Measurements from ENCODE around the gene PUSL1.

The PUSL1 gene

DNA sequence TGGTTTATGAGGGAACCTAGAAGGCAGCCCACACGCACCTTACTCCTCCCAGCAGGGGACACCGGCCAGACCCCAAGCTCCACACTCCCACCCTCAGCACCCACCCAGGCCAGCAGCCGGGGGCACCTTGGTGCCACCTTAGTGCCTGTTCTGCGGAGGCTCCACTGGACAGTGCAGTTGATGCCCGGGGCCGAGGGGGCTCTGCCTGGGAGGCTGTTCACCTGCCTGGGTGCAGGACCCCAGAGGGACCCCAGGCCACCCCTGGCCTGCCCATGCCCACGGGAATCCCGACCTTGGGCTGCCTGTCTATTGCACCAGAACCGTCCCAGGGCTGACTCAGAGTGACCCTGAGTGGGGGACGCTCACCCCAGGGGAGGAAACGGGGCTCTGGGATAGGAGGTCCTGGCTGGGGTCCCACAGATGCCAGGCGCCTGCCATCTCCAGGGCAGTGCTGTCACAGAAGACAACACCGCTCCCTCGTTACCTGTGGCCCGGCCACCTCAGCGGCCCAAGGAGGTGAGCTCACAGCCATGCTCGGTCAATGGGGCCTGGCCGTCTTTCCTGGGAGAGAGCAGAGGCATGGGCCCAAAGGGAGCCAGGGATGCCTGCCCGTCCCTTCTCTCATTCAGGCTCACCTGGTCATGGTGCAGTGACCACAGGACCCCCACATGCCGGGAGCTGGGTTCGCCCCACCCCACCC lies 27.5 kb upstream of the PUSL1 start:
- DNase-seq: no peak

DNA sequence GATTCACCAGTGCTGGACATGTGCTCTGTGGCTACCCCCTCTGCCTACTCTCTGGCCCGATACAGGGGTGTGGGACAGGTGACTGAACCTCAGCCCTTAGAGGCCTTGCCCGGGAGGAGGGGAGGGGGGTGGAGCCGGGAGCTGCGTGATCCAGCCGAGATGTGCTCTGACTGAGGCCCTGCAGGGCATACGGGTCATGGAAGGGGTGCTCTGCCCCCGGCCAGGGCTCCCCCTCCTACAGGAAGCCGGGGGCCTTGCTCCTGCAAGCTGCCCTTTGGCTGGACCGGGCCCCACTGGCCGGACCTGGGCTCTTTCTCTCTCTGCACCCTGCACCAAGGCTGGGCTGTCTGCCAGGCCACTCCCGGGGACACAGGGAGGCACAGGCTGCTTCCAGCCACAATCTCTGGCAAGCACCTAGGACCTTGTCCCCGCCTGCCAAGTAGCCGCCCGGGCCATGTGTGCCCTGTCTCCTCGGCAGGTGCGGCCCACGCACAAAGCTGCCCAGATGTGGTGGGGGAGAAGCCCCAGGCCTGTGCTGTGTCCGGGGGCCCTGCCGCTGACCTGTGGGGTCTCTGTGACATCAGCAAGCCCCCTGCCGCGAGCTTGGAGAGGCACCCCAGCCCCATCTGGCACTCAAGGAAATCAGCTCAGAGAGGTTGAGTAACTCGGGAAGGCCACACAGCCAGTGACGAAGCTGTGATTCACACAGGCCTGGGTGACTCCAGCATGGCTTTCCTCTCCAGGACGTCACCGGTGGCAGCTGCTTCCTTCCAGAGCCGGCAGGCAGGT lies 26.7 kb upstream of the PUSL1 start:
- DNase-seq: no peak

DNA sequence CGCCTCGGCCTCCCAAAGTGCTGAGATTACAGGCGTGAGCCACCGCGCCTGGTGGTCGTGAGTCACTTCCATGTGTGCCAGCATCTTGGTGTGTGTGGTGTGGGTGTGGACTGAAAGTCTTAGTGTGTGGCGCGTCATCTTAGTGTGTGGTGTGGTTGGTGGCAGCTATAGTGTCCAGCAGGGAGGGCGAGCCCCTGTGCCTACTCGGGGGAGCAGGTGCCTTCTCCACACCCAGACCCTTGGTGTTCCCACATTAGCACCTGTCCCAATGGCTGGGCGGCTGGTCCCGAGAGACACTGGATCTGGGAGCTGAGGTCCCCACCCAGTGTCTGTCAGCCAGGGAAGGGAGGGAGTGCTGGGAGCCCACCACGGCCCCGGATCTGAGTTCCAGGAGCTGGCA lies 25.4 kb upstream of the PUSL1 start:
- DNase-seq: no peak

DNA sequence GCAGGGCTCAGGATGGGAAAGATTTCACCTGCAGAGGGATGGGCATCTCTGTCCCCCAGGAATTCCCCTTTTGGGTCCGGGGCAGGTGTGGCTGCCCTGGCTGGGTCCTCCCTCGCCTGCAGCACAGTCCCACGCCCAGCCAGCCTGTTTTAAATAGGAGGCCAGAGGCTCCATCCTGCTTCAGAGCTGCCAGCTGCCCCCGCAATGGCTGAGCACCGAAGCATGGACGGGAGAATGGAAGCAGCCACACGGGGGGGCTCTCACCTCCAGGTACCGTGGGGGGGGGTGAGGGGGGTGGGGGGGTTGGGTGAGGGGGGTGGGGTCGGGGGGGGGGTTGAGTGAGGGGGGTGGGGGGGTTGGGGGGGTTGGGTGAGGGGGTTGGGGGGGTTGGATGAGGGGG lies 24.6 kb upstream of the PUSL1 start:
- peak; percentile 55 for DNase-seq

DNA sequence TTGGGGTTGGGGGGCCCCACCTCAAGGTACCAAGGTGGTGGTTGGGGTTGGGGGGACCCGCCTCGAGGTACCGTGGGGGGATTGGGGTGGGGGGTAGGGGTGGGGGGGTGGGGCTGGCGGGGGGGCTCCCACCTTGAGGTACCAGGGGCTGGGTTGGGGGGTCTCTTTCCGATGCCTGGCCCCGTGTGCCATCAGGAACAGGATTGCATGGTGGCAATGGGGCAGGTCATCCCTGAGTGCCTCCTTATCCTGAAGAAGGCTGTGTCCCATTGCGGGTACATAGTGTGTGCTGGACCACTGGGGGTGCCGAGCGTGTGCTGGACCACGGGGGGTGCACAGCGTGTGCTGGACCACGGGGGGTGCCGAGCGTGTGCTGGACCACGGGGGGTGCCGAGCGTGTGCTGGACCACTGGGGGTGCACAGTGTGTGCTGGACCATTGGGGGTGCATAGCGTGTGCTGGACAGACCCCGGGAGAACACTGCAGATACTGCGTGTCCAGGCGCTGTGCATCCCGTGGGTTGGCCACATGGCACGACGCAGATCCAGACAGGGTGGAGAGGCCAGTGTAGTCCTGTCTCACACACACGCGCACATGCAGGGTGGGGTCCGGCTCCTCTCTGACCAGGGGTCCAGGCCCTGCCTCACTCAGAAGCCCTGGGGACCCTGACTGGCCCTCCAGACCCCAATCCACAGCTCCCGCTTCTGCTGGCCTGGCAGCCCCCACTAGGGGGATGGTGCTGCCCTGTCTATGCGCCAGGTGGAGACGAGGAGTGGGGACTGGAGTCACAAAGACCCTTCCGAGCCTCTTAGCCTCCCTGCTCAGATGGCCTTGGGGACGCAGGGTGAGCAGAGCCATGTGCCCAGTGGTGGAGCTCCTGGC lies 23.9 kb upstream of the PUSL1 start:
- DNase-seq: no peak

DNA sequence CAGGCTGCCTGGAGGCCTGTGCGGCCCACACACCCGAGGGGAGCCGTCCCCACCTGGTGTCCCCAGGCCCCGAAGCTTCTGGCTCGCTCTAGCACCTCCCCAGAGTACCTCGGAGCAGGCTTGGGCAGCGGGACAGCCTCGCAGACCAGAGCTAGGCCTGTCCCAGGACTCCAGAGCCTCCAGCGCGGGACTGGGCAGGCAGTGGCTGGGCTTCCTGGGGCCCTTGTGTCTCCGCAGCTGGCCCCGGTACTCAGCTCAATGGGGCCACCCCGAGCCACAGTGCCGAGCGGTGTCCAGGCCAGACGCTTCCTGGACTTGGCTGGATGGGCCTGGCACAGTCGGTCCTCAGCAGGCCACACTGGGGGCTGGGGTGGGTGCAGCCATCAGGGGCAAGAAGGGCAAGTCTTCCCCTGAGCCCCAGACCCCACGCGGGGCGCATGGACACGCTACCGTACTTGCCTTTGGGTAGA lies 23.3 kb upstream of the PUSL1 start:
- DNase-seq: no peak

DNA sequence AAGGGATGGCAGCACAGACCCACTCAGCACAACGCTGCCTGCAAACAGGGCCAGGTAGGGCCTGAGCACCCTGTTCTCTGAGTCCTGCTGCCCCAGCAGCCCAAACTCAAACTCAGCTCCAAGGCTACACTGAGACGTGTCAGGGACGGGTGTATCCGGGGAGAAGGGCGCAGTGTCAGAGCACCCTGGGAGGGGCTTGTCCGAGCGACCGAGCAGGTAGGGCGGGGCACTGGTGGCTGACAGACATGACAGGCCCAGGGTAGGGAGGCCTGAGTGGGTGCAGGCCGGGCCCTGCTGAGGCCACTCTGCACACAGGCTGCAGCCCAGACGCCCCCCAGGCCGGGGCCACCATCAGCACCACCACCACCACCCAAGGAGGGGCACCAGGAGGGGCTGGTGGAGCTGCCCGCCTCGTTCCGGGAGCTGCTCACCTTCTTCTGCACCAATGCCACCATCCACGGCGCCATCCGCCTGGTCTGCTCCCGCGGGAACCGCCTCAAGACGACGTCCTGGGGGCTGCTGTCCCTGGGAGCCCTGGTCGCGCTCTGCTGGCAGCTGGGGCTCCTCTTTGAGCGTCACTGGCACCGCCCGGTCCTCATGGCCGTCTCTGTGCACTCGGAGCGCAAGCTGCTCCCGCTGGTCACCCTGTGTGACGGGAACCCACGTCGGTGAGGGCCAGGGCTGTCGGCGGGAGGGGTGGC lies 22.6 kb upstream of the PUSL1 start:
- DNase-seq: no peak

DNA sequence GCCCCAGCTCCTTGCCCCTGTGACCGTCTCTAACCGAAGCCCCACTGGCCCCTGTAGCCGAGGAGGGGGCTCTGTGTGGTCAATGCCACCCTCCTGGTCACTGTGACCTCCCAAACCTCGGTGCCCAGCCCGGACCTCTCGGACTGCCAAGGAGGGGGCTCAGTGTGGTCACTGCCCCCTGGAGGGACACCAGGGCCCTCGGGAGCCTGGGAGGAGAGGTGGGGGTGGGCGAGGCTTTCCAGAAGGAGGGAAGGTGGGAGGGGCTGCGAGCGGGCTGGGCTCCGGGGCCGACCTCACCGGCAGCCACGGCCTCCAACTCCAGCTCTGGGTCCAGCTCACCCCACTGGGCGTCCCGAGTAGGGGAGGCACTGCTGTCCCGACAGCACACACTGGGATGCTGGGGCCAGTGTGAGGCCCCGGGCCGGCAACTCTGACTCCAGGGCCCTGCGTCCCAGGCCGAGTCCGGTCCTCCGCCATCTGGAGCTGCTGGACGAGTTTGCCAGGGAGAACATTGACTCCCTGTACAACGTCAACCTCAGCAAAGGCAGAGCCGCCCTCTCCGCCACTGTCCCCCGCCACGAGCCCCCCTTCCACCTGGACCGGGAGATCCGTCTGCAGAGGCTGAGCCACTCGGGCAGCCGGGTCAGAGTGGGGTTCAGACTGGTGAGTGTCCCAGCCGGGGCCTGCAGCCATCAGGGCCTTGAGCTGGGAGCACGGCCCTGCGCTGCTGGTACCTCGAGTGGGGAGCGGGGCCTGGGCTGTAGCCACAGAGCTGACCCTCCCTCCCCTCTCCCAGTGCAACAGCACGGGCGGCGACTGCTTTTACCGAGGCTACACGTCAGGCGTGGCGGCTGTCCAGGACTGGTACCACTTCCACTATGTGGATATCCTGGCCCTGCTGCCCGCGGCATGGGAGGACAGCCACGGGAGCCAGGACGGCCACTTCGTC lies 21.8 kb upstream of the PUSL1 start:
- no peak for DNase-seq

DNA sequence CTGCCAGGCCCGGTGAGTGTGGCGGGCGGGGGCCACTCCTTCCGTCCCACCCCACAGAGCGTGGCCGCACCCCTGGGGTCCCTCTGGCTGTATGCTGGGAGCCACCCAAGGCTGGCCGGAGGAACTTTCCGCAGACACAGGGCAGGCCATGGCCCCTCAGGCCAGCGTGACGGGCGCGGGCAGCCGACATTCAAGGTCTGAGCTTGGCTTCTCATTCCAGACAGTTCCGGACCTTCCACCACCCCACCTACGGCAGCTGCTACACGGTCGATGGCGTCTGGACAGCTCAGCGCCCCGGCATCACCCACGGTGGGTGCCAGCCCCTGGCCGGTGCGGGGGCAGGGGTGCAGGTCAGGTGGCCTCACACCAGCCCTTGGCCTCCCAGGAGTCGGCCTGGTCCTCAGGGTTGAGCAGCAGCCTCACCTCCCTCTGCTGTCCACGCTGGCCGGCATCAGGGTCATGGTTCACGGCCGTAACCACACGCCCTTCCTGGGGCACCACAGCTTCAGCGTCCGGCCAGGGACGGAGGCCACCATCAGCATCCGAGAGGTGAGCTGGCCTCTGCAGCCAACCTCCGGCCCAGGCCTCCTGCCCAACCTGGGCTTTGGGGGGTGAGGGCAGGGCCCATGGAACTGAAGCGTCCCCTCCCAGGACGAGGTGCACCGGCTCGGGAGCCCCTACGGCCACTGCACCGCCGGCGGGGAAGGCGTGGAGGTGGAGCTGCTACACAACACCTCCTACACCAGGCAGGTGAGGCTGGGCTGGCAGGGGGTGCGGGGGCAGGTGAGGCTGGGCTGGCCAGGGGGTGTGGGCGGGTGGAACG lies 20.9 kb upstream of the PUSL1 start:
- DNase-seq: peak; percentile 23

DNA sequence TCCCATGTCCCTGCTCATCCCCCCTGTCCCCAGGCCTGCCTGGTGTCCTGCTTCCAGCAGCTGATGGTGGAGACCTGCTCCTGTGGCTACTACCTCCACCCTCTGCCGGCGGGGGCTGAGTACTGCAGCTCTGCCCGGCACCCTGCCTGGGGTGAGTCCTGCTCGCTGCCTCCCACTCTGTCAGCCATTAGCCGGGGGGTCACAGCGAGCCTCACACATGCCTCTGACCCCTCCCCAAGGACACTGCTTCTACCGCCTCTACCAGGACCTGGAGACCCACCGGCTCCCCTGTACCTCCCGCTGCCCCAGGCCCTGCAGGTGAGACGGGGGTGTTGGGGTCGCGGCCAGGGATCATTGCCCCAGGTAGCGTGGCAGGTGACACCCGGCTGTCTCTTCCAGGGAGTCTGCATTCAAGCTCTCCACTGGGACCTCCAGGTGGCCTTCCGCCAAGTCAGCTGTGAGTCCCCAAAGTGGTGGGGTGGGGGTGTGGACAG lies 18.1 kb upstream of the PUSL1 start:
- peak; percentile 20 for DNase-seq

DNA sequence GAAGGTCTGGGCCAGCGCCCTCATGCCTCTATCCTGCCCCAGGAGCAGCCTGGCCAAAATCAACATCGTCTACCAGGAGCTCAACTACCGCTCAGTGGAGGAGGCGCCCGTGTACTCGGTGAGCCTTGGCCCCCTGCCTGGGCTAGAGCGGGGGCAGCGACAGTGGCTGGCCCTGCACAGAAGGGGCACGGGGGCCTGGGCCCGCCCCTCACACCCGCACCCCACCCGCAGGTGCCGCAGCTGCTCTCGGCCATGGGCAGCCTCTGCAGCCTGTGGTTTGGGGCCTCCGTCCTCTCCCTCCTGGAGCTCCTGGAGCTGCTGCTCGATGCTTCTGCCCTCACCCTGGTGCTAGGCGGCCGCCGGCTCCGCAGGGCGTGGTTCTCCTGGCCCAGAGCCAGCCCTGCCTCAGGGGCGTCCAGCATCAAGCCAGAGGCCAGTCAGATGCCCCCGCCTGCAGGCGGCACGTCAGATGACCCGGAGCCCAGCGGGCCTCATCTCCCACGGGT lies 17.3 kb upstream of the PUSL1 start:
- DNase-seq: peak; percentile 38

DNA sequence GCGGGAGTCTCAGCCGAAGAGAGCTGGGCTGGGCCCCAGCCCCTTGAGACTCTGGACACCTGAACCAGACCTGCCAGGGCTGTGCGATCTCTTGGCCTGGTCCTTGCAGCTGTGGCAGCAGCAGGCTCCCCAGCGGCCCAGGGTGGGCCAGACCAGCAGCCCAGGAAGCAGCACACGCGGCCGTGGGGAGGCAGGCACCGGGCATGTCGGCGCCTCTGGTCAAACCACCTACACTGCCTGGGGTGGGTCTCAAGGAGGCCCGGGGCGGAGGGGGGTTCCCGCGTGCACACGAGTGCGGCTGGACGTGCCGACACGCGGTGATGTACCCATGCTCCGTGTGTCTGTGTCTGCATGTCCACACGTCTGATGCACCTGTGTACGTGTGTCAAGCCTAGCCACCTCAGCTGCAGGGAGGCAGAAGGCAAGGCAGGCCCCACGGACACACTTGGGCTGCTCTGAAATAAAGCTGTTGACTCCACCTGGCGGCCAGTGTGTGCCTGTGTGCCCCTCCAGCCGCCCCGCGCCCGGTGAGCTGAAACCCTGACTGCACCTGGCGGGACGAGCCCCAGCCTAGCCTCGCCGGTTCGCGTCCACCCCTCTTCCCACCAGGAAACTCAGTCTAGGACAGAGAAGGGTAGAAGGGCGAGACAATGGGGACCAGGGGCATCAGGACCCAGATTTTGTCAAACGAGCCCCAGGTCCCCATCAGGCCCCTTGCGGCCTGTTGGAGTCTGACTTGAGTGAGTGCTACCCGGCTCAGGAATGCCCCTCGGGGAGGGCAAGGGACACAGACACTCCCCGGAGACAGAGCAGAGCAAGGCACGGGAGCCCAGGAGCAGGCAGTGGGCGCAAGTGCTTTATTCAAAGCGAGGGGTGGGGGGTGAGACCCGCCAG lies 16.6 kb upstream of the PUSL1 start:
- peak; percentile 80 for DNase-seq

DNA sequence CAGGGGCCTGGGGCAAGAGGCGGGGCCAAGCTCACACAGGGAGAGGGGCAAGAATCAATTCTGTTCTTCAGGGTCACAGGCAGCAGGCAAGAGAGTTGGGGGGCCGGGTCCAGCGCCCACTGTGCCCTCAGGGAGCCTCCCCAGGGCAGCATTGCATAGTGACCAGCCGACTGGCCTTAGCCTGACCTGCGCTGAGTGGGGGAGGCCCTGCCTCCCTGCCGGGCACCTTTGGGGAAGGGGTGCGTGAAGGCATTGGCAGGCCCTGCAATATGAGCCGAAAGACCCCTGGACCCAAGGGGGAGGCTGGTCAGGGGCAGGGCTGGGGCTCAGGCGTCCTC lies 16.0 kb upstream of the PUSL1 start:
- DNase-seq: no peak

DNA sequence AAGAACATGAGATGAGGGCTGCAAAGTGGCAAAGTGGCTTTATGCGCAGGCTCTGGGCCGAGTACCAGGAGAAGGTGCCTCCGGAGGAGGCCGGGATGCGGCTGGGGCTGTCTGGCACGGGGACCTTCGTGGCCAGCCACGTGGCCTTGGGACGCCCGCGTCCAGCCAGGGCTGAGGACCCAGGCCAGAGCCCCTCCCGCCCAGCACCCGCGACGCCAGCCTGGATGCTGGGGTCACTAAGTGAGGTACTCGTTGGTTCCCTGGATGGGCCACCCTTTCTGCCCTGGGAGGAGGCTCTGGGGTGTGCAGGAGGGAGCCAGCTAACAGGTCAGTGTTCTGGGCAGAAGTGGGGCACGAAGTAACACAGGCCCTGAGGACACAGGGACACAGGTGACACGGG lies 15.5 kb upstream of the PUSL1 start:
- DNase-seq: no peak

DNA sequence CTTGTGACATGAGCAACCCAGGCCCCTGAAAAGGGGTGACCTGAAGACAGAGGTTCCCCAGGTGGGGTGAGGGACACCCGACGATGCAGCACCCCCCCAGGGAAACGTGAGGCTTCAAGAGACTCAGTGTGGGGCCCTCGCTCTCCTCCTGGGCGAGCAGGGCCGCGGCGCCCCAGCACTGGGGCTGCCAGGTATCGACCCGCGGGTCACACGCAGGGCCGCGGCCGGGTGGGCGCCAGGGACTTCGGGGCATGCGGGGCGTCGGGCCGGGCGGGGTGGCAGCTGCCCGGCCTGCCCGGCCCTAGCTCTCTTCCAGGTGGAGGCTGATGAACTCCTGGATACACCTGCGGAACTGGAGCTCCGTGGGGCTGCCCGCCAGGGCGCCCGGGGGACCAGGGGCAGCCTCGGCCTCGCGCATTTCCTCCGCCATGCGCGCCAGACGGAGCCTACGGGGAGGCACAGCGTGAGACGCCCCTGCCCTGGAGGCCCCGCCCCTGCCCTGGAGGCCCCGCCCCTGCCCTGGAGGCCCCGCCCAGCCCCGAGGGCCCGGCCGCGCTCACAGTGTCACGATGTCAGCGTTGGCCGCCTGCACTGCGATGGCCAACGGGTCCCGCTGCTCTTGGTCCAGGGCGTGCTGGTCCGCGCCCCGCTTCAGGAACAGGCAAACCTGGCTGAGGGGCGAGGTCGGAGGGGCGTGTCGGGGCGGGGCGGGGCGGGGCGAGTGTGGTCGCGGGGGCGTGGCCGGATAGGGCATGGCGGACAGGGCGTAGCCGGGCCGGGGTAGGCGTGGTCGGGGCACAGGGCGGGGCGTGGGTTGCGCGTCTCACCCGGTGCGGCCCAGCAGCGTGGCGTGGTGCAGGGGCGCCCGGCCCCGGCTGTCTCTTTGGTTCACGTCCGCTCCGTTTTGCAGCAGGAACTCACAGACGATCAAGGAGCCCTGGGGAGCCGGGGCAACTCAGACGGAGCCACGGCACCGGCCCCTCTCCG lies 14.8 kb upstream of the PUSL1 start:
- DNase-seq: no peak

DNA sequence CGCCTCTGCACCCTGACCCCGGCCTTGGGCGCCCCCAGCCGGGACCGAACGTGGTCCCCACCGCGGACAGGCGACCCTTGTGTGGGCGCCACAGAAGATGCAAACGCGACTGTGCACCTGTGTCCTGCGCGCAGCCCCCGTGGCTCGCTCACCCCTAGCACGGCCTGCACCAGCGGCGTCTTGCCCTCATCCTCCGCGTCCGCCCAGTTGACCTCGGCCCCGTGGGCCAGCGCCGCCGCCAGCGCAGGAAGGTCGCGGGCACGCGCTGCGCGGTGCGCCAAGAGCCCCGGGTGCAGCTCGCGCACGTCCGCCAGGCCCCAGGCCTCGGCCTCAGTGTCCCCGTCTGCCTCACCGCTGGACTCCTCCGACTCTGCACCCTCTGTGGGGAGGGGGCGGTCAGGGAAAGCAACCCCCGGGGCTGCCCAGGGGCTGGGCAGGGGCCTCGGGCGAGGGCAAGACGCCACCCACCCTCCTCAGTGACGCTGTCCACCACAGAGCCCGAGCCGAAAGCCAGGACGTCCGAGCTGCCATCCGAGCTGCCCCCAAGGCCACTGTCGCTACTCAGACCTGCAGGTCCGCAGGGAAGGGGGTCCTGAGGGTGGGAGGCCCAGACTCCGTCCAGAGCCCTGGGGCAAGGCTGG lies 14.0 kb upstream of the PUSL1 start:
- no peak for DNase-seq

DNA sequence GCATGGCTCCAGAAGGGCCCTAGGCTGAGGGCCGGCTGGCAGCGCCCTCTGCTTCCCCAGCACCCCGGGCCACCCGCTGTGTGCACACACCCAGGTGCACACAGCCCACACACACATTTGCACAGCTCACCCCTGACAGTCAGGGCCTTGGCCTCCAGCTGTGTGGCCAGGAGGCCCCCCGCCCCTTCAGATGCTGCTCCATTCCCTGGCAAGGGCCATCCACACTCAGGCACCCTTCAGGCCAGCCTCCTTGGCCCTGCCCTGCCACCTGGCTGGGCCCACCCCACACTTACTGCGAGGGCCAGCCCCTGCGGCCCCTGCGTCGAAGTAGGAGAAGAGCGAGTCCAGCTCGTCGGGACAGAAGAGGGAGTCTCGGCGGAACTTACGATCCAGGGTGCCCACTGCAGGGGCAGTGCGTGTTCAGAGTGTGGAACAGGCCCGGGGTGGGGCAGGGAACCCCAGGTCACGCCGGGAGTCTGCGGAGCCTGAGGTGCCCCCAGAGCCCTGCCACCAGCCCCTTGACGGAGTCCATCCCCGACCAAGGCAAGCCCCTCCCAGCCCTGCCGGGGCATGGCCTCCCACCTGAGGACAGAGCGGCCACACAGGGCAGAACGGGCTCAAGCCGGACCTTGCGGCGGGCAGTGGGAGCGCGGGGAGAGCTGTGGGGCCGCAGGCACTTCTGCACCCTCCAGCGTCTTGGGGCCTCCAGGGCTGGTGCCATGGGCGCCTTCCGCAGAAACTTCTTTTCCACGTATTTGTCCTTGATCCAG lies 13.1 kb upstream of the PUSL1 start:
- no peak for DNase-seq
